Stimulated activated naive CD8-positive, alpha-beta T cell treated with anti-CD3 and anti-CD28 coated beads, Interleukin-15, amount 100 ng/mL, for 72 hours (primary cell): ENCODE results near the gene TMEM30B.
A peak's percentile ranks its signal among the peaks of the same experiment; 100 is the strongest.

Experiments
- ATAC-seq: fragments of 150-1000 bp; cut with Tn5 transposase; 2 replicates; pipeline ENCODE4 v1.10.0; 2021; ENCODE audit warnings: mild to moderate bottlenecking, moderate library complexity
- DNase-seq, 2 donors: peaks; one replicate each; pipeline ENCODE4 v3.0.0; 2021 to 2022
- H3K27ac Mint-ChIP-seq, 2 donors: one replicate each; pipeline ENCODE4 v1.8.0; 2022; ENCODE audit warnings: mild to moderate bottlenecking in 2 of 2, mixed read lengths in 2 of 2, moderate library complexity in 2 of 2
- H3K27me3 Mint-ChIP-seq: one replicate; pipeline ENCODE4 v1.8.0; 2022; ENCODE audit warnings: mixed read lengths
- H3K4me1 Mint-ChIP-seq: one replicate; pipeline ENCODE4 v1.8.0; 2022; ENCODE audit warnings: mild to moderate bottlenecking, mixed read lengths
- H3K4me3 Mint-ChIP-seq, 2 donors: one replicate each; pipeline ENCODE4 v1.8.0; 2022; ENCODE audit warnings: mild to moderate bottlenecking in 2 of 2, mixed read lengths in 2 of 2, moderate library complexity in 1 of 2
- H3K9me3 Mint-ChIP-seq, 2 donors: one replicate each; pipeline ENCODE4 v1.8.0; 2022; ENCODE audit warnings: mixed read lengths in 2 of 2

Gene TMEM30B

DNA sequence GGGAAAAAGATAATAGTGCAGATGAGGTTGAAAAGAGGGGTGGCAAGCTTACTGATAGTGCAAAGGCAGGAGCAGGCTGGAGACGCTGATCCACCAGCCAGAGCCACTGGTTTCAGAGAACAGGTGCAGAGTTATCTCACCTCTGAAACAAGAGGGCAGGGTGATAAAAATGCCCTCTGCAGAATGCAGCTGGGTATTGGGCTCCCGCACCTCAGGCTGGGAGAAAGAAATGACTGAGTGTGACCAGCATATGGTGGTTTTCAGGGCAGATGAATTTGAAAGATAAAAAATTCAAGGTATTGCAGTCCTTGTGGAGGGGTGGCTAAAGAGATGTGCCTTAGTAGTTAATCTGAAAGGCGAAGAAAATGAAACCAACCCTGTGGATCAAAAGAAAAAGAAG, 2.9 kb upstream of the TMEM30B start:
- peak in 1 of 2 donors; percentile 22 for DNase-seq
- Mint-ChIP-seq H3K27ac (no peak overlapping the region), H3K4me3 (peak overlapping the region in 1 of 2 donors; percentile 4), H3K4me1 (peaks cover 49% of the 10 kb centered on the region), H3K9me3 (no peaks in the 10 kb centered on the region), H3K27me3 (peaks cover 12% of the 10 kb centered on the region)
- ATAC-seq: no peak

DNA sequence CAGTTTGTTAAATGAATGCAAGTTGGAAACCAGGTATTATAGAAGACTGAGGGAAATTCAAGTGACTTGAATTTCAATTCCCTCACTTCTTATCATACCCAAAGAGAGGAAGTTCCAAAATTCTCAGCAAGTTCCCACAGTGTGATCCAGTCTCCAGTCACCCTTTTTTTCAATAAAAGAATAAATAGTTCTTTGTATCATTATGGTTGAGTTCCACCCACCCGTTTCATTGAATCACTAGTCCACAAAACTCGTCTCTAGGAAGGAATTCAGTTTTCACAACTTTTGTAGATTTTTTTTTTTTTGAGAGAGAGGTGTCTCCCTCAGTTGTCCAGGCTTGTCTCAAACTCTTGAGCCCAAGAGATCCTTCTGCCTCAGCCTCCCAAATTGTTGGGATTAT, 1.6 kb upstream of the TMEM30B start:
- Mint-ChIP-seq H3K4me3 (no peak overlapping the region), H3K4me1 (peaks cover 54% of the 10 kb centered on the region), H3K27me3 (peaks cover 15% of the 10 kb centered on the region), H3K27ac (no peak overlapping the region), H3K9me3 (no peaks in the 10 kb centered on the region)
- DNase-seq (no peak), ATAC-seq (no peak)

DNA sequence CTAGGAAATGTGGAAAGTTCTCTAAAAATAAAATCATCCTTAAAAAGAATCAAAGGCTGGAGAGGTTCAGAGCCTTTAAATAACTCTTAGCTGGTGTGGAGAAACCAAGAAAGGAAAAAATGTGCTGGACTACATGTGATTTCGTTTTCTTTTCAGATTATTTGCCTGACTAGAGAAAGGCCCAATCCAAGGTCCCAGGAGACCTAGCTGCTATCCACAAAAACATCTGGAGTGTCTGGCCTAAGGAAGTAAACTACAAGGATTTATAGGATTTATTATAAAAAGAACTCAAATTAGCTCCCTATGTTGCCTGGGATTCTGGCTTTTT, 774 bp upstream of the TMEM30B start:
- Mint-ChIP-seq H3K27me3 (peaks cover 15% of the 10 kb centered on the region), H3K4me1 (peaks cover 54% of the 10 kb centered on the region), H3K9me3 (no peaks in the 10 kb centered on the region), H3K4me3 (peak overlapping the region; percentile 81 to 98), H3K27ac (no peak overlapping the region)
- DNase-seq (no peak), ATAC-seq (no peak)

DNA sequence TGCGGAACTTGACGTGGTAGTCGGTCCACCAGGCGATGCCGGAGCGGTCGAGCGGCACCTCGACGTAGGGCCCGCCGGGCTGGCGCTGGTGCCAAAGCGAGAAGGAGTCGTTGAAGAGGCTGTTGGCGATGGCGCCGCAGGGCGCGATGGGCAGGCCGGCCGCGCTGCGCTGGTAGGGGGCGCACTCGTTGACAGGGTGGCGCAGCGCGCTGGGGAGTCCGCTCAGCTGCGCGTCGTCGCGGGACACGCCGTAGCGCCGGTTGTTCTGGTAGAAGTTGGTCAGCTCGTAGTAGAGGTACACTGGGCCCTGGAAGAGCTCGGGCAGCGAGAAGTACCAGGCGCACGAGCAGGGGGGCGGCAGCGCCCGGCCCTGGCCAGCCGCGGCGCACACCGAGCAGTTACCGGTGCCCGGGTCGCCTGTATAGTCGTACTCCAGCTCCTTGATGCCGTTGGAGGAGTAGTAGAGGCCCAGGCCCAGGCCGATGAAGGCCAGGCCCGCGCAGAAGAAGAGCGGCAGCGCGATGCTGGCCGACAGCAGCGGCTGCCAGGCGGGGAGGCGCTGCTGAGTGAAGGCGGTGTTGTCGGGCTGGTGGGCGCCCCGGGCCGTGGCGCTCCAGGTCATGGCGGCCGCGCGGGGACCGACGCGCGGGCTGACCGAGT, 482 bp downstream of the TMEM30B start:
- ATAC-seq: peak; percentile 92
- Mint-ChIP-seq H3K27ac (peak overlapping the region; percentile 95 to 98), H3K4me1 (peaks cover 44% of the 10 kb centered on the region), H3K27me3 (peaks cover 15% of the 10 kb centered on the region), H3K9me3 (no peaks in the 10 kb centered on the region), H3K4me3 (peak overlapping the region; percentile 97 to 98)
- peak; percentile 85 to 87 for DNase-seq

DNA sequence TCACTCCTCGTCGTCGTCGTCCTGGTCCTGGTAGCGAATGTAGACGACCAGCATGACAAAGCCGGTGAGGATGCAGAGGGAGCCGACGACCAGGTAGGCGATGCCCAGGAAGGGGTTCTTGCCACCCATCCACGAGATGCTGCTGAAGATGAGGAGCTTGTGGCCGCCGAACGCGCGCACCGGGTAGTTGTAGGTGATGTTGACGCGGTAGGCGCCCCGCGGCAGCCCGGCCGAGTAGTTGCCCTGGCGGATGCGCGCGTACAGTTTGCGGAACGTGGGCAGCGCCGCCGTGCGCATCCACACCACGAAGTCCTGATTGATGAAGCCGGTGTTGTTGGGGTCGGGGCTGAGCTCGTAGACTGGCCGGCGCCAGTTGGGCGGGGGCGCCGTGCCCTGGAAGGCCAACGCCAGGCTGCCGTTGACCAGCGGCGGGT, 1.0 kb downstream of the TMEM30B start:
- H3K27me3 Mint-ChIP-seq: peaks cover 15% of the 10 kb centered on the region
- ATAC-seq: peak; percentile 67
- peak overlapping the region; percentile 97 to 98 for H3K4me3 Mint-ChIP-seq
- peaks cover 39% of the 10 kb centered on the region for H3K4me1 Mint-ChIP-seq
- H3K27ac Mint-ChIP-seq: peak overlapping the region; percentile 95 to 98
- peak in 1 of 2 donors; percentile 67 for DNase-seq
- no peaks in the 10 kb centered on the region for H3K9me3 Mint-ChIP-seq

DNA sequence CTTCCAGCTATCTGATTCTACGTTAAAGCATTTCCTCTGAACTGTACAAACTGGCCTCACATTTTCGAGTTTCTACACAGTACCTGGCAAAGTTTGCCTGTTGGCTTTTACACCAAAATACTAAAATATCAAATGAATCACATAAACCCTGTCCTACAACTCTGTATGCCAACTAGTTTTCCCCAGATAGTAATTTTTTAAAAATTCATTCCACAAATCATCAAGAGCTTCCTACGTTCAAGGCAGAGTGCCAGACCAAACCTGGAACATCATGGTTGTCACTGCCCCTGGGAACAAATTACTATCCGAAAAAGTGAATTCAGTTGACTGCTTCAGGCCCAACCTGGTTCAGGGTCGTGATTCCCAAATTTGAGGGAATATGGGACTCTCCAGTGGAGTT, 2.1 kb downstream of the TMEM30B start:
- H3K4me1 Mint-ChIP-seq: peaks cover 34% of the 10 kb centered on the region
- H3K27me3 Mint-ChIP-seq: peaks cover 22% of the 10 kb centered on the region
- H3K27ac Mint-ChIP-seq: no peak overlapping the region
- ATAC-seq (no peak), DNase-seq (no peak)
- H3K9me3 Mint-ChIP-seq: no peaks in the 10 kb centered on the region
- peak overlapping the region in 1 of 2 donors; percentile 24 for H3K4me3 Mint-ChIP-seq

DNA sequence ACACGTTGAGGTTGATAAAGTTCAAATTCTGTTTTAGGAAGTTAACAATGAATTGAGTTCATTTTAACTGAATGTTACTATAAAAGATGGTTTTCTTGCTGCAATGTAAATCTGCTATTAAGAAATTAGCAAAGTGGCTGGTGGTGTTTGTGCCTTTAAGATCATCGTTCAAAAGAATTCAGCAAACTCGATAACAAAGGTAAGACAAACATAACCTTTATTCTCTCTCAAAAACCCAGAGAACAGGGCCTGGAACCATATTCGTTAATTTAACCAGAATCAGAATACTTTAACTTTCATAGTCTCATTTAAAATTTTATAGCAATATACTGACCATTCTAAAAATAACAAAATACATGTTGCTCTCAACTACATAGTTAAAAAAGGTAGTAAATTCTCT, 3.4 kb downstream of the TMEM30B start:
- Mint-ChIP-seq H3K9me3 (no peaks in the 10 kb centered on the region), H3K27me3 (peaks cover 28% of the 10 kb centered on the region), H3K4me1 (peaks cover 22% of the 10 kb centered on the region), H3K27ac (no peak overlapping the region), H3K4me3 (no peak overlapping the region)
- ATAC-seq (no peak), DNase-seq (no peak)

DNA sequence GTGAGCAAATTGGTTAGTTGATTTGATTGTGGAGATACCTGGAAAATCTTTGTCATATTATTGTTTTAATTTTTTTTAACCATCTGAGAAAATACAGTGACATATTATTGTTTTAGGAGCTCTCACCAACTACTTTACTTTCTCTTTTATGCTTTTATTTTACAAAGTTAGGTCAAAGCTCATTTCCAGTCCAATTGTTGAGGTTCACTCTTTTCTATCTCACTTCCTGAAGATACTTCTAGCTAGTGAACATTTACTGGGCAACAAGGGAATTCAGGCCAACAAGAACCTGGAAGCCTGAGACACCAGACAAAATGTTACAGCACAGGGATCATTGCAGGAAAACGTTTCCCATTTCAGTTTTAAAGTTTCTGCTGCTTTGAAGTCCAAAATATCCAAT, 3.9 kb downstream of the TMEM30B start:
- no peaks in the 10 kb centered on the region for H3K9me3 Mint-ChIP-seq
- ATAC-seq: no peak
- peaks cover 22% of the 10 kb centered on the region for H3K4me1 Mint-ChIP-seq
- DNase-seq: no peak
- no peak overlapping the region for H3K27ac Mint-ChIP-seq
- no peak overlapping the region for H3K4me3 Mint-ChIP-seq
- H3K27me3 Mint-ChIP-seq: peaks cover 28% of the 10 kb centered on the region

DNA sequence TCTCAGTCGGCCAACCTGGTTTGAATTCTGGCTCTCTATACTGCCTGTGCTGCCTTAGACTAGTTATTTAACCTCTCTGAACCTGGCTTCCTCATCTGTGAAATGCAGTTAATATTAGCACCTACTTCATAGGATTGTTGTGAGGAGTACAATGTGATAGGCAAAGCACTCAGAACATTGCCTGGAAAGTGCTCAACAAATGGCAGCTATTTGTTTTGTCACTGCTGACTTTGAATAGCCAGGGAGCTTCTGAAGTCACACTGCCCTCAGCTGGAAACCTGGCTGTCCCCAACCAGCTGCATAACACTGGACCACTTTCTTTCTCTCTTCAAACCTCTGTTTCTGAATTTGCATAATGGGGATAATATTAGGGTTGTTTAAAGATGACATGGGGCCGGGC, 9.6 kb downstream of the TMEM30B start:
- no peak for DNase-seq
- no peak for ATAC-seq
- H3K4me1 Mint-ChIP-seq: no peaks in the 10 kb centered on the region
- no peak overlapping the region for H3K4me3 Mint-ChIP-seq
- peaks cover 37% of the 10 kb centered on the region for H3K27me3 Mint-ChIP-seq
- H3K27ac Mint-ChIP-seq: no peak overlapping the region
- no peaks in the 10 kb centered on the region for H3K9me3 Mint-ChIP-seq

DNA sequence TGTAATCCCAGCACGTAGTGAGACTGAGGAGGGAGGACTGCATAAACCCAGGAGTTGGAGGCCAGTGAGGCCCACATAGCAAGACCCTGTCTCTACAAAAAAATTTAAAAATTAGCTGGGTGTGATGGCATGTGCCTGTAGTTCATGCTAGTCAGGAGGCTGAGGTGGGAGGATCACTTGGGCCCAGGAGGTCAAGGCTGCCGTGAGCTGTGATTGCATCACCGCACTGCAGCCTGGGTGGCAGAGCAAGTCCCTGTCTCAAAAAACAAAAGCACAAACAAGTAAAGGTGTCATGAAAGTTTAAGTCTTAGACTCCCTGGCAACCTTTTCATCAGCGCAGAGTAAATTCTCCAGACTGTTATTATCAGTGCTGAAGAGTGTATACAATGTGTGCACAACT, 10.4 kb downstream of the TMEM30B start:
- no peaks in the 10 kb centered on the region for H3K9me3 Mint-ChIP-seq
- H3K27me3 Mint-ChIP-seq: peaks cover 44% of the 10 kb centered on the region
- H3K4me1 Mint-ChIP-seq: no peaks in the 10 kb centered on the region
- DNase-seq: no peak
- ATAC-seq: no peak
- no peak overlapping the region for H3K4me3 Mint-ChIP-seq
- no peak overlapping the region for H3K27ac Mint-ChIP-seq

DNA sequence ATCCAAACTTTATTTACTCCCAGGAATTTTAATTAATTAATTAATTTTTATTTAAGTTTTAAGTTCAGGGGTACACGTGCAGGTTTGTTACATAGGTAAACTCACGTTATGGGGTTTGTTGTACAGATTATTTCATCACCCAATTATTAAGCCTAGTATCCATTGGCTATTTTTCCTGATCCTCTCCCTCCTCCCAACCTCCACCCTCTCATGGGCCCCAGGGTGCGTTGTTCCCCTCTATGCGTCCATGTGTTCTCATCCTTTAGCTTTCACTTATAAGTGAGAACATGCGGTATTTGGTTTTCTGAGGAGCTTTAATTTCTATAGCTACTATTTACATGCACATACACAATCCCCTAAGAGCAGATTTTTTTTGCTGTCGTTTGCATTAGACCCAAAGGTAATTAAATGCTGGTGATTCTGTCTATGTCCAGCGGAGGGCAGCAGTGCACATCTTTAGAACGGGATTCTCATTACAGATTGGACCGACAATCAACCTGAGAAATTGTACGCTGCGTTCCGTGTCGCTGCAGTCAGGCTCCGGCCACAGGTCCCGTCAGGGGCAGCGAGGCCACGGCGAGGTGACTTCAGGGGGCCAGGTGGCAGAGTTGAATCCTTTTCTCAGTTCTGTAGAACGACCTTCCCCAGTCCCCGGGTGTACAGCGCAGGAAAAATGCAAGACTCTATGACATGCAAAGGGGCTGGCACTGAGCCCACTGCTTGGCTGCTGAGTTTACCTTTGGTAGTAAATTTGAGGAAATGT, 11.6 kb downstream of the TMEM30B start:
- Mint-ChIP-seq H3K27me3 (peaks cover 53% of the 10 kb centered on the region), H3K4me1 (no peaks in the 10 kb centered on the region), H3K27ac (no peak overlapping the region), H3K9me3 (no peaks in the 10 kb centered on the region), H3K4me3 (peak overlapping the region; percentile 72 to 77)
- ATAC-seq: peak; percentile 92
- peak; percentile 78 to 82 for DNase-seq

DNA sequence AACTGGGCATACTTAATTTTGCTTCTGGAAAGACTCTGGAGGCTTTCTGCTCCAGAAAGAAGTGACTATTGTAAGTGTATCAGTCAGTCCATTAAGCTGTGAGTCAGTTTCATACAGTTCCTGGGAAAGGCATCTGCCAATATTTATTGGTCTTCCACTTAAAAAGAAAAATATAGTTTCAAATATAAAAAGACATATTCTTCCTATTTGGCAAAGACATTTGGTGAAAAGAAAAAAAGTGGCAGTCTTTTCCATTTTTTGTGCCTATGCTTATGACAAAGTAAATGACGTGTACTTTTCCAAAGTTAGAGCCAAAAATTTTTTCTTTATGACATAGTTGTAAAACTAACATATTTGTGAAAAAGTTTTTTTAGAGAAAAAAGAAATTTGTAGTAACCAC, 12.3 kb downstream of the TMEM30B start:
- Mint-ChIP-seq H3K4me1 (no peaks in the 10 kb centered on the region), H3K4me3 (no peak overlapping the region), H3K27me3 (peaks cover 48% of the 10 kb centered on the region), H3K27ac (no peak overlapping the region), H3K9me3 (no peaks in the 10 kb centered on the region)
- ATAC-seq: no peak
- DNase-seq: no peak

DNA sequence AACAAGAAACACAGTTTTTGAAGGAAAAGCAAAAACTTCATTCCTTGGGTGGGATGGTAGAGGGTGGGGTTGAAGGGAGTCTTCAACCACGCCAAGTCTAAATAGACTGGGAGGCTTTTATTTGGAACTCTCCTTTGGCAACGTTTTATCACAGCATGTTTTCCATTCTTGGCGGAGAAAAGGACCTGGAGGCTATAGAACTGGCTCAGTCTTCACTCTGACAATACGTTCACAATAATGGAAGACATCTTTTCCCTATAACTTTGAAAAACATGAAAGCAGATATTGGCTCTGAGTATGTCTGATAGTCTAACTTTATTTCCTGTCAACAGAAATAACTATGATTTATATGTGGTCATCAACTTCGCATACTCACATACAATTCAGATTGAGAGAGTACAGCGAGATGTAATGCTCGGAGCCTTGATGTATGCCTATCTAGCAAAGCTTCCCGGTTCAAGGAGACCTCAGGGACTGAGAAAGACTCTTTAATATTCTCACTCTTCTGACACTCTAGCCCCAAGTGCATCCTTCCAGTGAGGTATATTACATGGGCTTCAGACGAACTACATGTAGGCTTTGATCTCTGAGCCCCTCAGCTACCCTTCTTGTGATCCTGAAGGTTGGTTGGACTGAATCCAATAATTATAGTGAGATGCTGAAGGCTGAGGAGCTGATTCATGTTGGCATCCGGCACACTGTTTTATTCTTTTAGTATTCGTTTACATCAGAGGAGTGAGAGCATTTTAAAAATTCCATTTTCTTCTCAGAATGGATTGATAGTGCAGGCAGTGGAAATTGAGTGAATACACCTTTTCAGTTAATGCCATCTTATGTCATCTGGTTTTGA, 14.0 kb downstream of the TMEM30B start:
- no peak overlapping the region for H3K4me3 Mint-ChIP-seq
- DNase-seq: no peak
- peaks cover 51% of the 10 kb centered on the region for H3K27me3 Mint-ChIP-seq
- H3K27ac Mint-ChIP-seq: no peak overlapping the region
- H3K4me1 Mint-ChIP-seq: no peaks in the 10 kb centered on the region
- H3K9me3 Mint-ChIP-seq: no peaks in the 10 kb centered on the region
- ATAC-seq: no peak

DNA sequence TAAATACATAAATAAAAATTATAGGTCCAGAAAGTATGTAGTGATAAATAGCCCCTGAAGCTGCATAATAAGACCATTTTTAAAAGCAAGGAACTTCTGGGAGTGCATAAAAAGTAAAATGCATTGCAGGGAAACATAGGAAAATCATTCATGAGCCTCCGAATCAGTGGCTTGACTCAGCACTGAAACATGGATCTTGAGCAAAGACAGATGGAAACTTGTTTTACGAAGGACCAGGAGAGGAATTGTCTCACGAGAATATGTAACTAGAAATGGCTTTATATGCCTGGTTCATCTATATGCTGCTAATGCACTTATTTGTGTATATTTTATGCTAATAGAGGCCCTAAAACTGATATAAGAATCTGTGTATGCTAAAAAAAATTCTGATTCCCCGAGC, 14.7 kb downstream of the TMEM30B start:
- Mint-ChIP-seq H3K4me3 (no peak overlapping the region), H3K27me3 (peaks cover 53% of the 10 kb centered on the region), H3K27ac (no peak overlapping the region), H3K4me1 (no peaks in the 10 kb centered on the region), H3K9me3 (no peaks in the 10 kb centered on the region)
- ATAC-seq (no peak), DNase-seq (no peak)

DNA sequence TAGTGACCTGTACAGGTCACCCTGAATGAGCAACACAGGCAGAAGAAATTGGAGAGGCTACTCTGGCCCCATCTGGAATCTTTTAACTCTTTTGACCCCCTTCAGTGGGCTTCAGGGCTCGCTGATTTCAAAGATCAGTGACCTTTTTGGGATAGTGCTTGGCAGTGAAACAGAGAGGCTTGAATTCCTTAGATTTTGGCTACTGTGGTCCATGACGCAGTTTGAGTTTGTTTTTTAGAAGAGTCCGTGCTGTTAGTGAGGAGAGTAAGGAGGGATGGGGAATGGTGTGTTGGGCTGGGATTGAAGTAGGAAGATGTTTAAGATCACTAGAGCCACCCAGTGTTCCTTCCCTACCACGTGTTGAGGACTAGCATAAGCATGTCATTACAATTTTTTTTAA, 16.5 kb downstream of the TMEM30B start:
- no peaks in the 10 kb centered on the region for H3K9me3 Mint-ChIP-seq
- DNase-seq (no peak), ATAC-seq (no peak)
- peaks cover 50% of the 10 kb centered on the region for H3K27me3 Mint-ChIP-seq
- no peaks in the 10 kb centered on the region for H3K4me1 Mint-ChIP-seq
- no peak overlapping the region for H3K27ac Mint-ChIP-seq
- no peak overlapping the region for H3K4me3 Mint-ChIP-seq

DNA sequence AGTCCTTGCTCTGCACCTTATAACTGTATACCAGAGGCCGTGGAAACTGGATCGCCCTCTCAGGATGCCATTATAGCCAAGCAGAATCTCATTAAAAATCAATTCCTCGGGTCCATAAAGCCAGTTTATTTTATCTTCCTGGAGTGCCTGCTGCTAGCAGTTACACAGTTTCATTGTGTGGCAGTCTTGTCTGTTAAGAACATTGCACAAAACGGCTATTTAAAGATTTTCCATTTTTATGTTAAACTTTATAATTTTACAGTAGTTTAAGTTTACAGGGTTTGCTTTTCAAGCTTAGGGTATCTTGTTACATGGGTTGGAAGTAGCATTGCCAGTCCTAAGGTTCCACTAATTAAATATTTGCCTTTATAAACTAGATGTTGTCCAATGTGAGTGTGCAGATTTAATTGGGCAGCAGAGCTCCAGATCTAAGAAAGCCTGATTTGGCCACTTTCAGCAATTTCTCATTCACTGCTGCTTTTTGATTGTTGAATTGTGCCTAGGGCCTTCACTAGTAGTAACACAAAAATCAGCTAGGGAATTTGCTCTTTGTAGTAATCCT, 17.0 kb downstream of the TMEM30B start:
- no peak overlapping the region for H3K27ac Mint-ChIP-seq
- peaks cover 55% of the 10 kb centered on the region for H3K27me3 Mint-ChIP-seq
- no peaks in the 10 kb centered on the region for H3K4me1 Mint-ChIP-seq
- DNase-seq (no peak), ATAC-seq (no peak)
- no peaks in the 10 kb centered on the region for H3K9me3 Mint-ChIP-seq
- H3K4me3 Mint-ChIP-seq: no peak overlapping the region
